H9 (cell line): ENCODE measurements around the gene EFL1. TPM values are rescaled to one million over a fixed set of nuclear protein-coding genes. Genes with fewer than 3 reads are reported as not detected.

Experiments used
- DNase-seq: peaks from one replicate; pipeline ENCODE4 v3.0.0-alpha.2; 2017
- H2AFZ ChIP-seq: one replicate; pipeline ENCODE4 v1.6.1; 2013; ENCODE audit warnings: mild to moderate bottlenecking, low read length, control low read depth, moderate library complexity
- H2AK5ac ChIP-seq: 2 replicates; pipeline ENCODE4 v1.6.1; 2013; ENCODE audit warnings: low read length, control low read depth, mixed read lengths; ENCODE audit not compliant: insufficient read length
- H2BK120ac ChIP-seq: one replicate; pipeline ENCODE4 v1.6.1; 2013; ENCODE audit warnings: low read depth, mild to moderate bottlenecking, low read length, control low read depth, inconsistent platforms; ENCODE audit not compliant: poor library complexity, severe bottlenecking
- H2BK12ac ChIP-seq: 2 replicates; pipeline ENCODE4 v1.6.1; 2013; ENCODE audit warnings: low read length, control low read depth, mixed read lengths, low read depth; ENCODE audit not compliant: insufficient read length
- H2BK15ac ChIP-seq: 2 replicates; pipeline ENCODE4 v1.6.1; 2013; ENCODE audit warnings: low read depth, low read length, control low read depth
- H2BK20ac ChIP-seq: one replicate; pipeline ENCODE4 v1.6.1; 2013; ENCODE audit warnings: low read depth, mild to moderate bottlenecking, low read length, control low read depth, inconsistent platforms; ENCODE audit not compliant: poor library complexity, severe bottlenecking
- H2BK5ac ChIP-seq: 2 replicates; pipeline ENCODE4 v1.6.1; 2013; ENCODE audit warnings: low read length, control low read depth, mixed read lengths; ENCODE audit not compliant: insufficient read length
- H3K14ac ChIP-seq: 2 replicates; pipeline ENCODE4 v1.6.1; 2013; ENCODE audit warnings: low read length, control low read depth; ENCODE audit not compliant: insufficient read depth
- H3K18ac ChIP-seq: 2 replicates; pipeline ENCODE4 v1.6.1; 2013; ENCODE audit warnings: low read depth, mild to moderate bottlenecking, mixed read lengths, low read length, control low read depth; ENCODE audit not compliant: insufficient read length
- H3K23ac ChIP-seq: 2 replicates; pipeline ENCODE4 v1.6.1; 2013; ENCODE audit warnings: low read length, control low read depth, mixed read lengths, low read depth; ENCODE audit not compliant: insufficient read length
- H3K23me2 ChIP-seq: 2 replicates; pipeline ENCODE4 v1.6.1; 2013; ENCODE audit warnings: low read depth, mild to moderate bottlenecking, mixed read lengths, low read length, control low read depth; ENCODE audit not compliant: insufficient read length, poor library complexity, severe bottlenecking
- H3K27ac ChIP-seq: 2 replicates; pipeline ENCODE4 v1.5.1; 2013; ENCODE audit warnings: low read length, control low read depth, mixed read lengths, low read depth; ENCODE audit not compliant: insufficient read length
- H3K27me3 ChIP-seq: 2 replicates; pipeline ENCODE4 v1.6.1; 2013; ENCODE audit warnings: low read length, control low read depth, inconsistent platforms; ENCODE audit not compliant: insufficient read depth
- H3K4ac ChIP-seq: 2 replicates; pipeline ENCODE4 v1.6.1; 2013; ENCODE audit warnings: low read depth, mild to moderate bottlenecking, control low read depth, inconsistent platforms, low read length, moderate library complexity
- H3K4me1 ChIP-seq: 2 replicates; pipeline ENCODE4 v1.6.1; 2013; ENCODE audit warnings: low read length, control low read depth, inconsistent platforms; ENCODE audit not compliant: insufficient read depth
- H3K4me2 ChIP-seq: 2 replicates; pipeline ENCODE4 v1.6.1; 2013; ENCODE audit warnings: low read length, control low read depth, mixed read lengths; ENCODE audit not compliant: insufficient read length, insufficient read depth
- H3K56ac ChIP-seq: 2 replicates; pipeline ENCODE4 v1.6.1; 2013; ENCODE audit warnings: low read depth, mild to moderate bottlenecking, mixed read lengths, low read length, control low read depth; ENCODE audit not compliant: insufficient read length
- H3K79me1 ChIP-seq: 2 replicates; pipeline ENCODE4 v1.6.1; 2013; ENCODE audit warnings: low read depth, mild to moderate bottlenecking, moderate library complexity, low read length, control low read depth, inconsistent platforms; ENCODE audit not compliant: insufficient read depth, poor library complexity, severe bottlenecking
- H3K79me2 ChIP-seq: 2 replicates; pipeline ENCODE4 v1.6.1; 2013; ENCODE audit warnings: low read length, control low read depth, inconsistent platforms; ENCODE audit not compliant: insufficient read depth
- H3K9ac ChIP-seq: 2 replicates; pipeline ENCODE4 v1.6.1; 2013; ENCODE audit warnings: low read length, control low read depth, mixed read lengths; ENCODE audit not compliant: insufficient read length; ENCODE audit errors: extremely low read depth
- H3K9me3 ChIP-seq: one replicate; pipeline ENCODE4 v1.6.1; 2013; ENCODE audit warnings: low read depth, low read length, inconsistent platforms; ENCODE audit not compliant: control insufficient read depth
- H3T11ph ChIP-seq: one replicate; pipeline ENCODE4 v1.6.1; 2013; ENCODE audit warnings: mild to moderate bottlenecking, low read length, control low read depth, inconsistent platforms
- H4K20me1 ChIP-seq: one replicate; pipeline ENCODE4 v1.6.1; 2013; ENCODE audit not compliant: control insufficient read depth, insufficient read length, insufficient read depth
- H4K5ac ChIP-seq: 2 replicates; pipeline ENCODE4 v1.6.1; 2013; ENCODE audit warnings: low read depth, mild to moderate bottlenecking, mixed read lengths, low read length, control low read depth; ENCODE audit not compliant: insufficient read length
- H4K8ac ChIP-seq: replicated peaks from 2 replicates; pipeline ENCODE4 v1.6.1; 2013; ENCODE audit warnings: low read length, control low read depth, mixed read lengths, low read depth; ENCODE audit not compliant: insufficient read length
- H4K91ac ChIP-seq: 2 replicates; pipeline ENCODE4 v1.6.1; 2013; ENCODE audit warnings: low read depth, mild to moderate bottlenecking, moderate library complexity, mixed read lengths, low read length, control low read depth; ENCODE audit not compliant: insufficient read length
- H3K27ac Mint-ChIP-seq, 3 experiments: 2 replicates in 2 of 3; 3 replicates in 1 of 3; pipeline ENCODE4 v1.8.0; 2020 to 2021; ENCODE audit warnings: mixed read lengths in 3 of 3, mild to moderate bottlenecking in 1 of 3, moderate library complexity in 1 of 3
- H3K27me3 Mint-ChIP-seq: 2 replicates; pipeline ENCODE4 v1.8.0; 2021; ENCODE audit warnings: low read depth, mild to moderate bottlenecking, moderate library complexity, mixed read lengths
- H3K36me3 Mint-ChIP-seq, 3 experiments: 2 replicates in 2 of 3; 3 replicates in 1 of 3; pipeline ENCODE4 v1.8.0; 2020 to 2021; ENCODE audit warnings: low read depth in 3 of 3, mixed read lengths in 3 of 3; ENCODE audit not compliant: insufficient read depth in 1 of 3
- H3K4me1 Mint-ChIP-seq, 2 experiments: 2 replicates each; pipeline ENCODE4 v1.8.0; 2020; ENCODE audit warnings: mixed read lengths in 2 of 2
- H3K4me3 Mint-ChIP-seq, 2 experiments: 2 replicates in 1 of 2; 3 replicates in 1 of 2; pipeline ENCODE4 v1.8.0; 2020 to 2021; ENCODE audit warnings: mild to moderate bottlenecking in 2 of 2, mixed read lengths in 2 of 2, moderate library complexity in 1 of 2
- H3K9me3 Mint-ChIP-seq, 2 experiments: 2 replicates in 1 of 2; 3 replicates in 1 of 2; pipeline ENCODE4 v1.8.0; 2020; ENCODE audit warnings: mild to moderate bottlenecking in 2 of 2, mixed read lengths in 2 of 2, moderate library complexity in 1 of 2
- WGBS: extraction: QIAGEN DNeasy Blood & Tissue Kit; methylation state at CpG from one replicate; pipeline ENCODE4 v1.1.7; 2013; ENCODE audit warnings: missing lambda C conversion rate, low lambda C conversion rate, mixed read lengths; ENCODE audit not compliant: insufficient read length; ENCODE audit errors: extremely low coverage; 5-methylcytosine and 5-hydroxymethylcytosine counted together
- total RNA-seq: library from RNA; stranded (reverse); gene quantifications from 2 replicates; pipeline ENCODE4 v1.2.1, GENCODE V29; 2021
- TF ChIP-seq, protein P1 (sequence below): fragments of 200-600 bp; sonication (generic); conservative IDR thresholded peaks from 3 replicates; pipeline ENCODE4 v1.8.0; 2021; ENCODE audit warnings: antibody characterized with exemption, mild to moderate bottlenecking

The EFL1 gene
- total RNA-seq, 1 experiment from 2014 or later, result 29.4 TPM

DNA sequence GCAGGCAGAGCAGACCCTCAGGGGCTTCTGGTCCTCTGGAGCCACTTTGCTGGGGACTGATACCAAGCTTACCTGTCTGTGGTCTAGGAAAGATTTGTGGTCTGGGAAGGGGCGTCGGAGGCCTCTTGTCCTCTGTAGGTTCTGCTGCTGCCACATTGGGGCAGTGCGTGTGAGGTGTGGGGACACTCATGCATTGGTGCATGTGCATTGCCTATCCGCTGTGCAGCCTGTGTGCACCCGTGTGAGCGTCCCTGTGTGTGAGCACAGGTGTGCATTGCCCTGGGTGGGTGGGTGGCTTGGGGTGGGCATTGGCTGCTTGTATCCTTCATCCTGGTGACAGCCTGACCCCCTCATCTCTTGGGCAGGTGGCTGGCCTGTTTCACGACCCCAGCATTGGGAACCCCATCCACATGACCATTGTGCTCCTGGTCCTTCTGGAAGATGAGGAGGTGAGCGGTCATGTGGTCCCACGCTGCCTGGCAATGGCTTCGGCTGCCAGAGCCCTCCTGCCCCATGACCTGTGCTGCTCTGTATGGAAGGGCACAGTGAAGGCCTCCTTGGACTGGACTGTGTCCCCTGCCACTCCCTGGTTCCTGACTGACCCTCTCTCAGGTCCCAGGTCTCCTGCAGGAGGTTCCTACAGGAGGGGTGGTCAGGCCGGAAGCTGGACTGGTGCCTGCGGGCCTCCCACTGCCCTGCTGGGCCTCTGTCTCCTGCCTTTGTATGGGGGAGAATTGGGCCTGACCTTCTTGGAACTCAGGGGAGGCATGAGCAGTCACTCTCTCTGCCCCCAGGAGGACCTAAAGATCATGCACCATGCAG lies 41.6 kb upstream of the EFL1 start:
- no peak overlapping the region for H3K56ac ChIP-seq
- no peak overlapping the region for H2BK12ac ChIP-seq
- no peaks in the 10 kb centered on the region for H3K36me3 Mint-ChIP-seq
- no peaks in the 10 kb centered on the region; the same call in 1 of the 2 replicates for H3K27me3 Mint-ChIP-seq
- TF ChIP-seq, protein P1, sequence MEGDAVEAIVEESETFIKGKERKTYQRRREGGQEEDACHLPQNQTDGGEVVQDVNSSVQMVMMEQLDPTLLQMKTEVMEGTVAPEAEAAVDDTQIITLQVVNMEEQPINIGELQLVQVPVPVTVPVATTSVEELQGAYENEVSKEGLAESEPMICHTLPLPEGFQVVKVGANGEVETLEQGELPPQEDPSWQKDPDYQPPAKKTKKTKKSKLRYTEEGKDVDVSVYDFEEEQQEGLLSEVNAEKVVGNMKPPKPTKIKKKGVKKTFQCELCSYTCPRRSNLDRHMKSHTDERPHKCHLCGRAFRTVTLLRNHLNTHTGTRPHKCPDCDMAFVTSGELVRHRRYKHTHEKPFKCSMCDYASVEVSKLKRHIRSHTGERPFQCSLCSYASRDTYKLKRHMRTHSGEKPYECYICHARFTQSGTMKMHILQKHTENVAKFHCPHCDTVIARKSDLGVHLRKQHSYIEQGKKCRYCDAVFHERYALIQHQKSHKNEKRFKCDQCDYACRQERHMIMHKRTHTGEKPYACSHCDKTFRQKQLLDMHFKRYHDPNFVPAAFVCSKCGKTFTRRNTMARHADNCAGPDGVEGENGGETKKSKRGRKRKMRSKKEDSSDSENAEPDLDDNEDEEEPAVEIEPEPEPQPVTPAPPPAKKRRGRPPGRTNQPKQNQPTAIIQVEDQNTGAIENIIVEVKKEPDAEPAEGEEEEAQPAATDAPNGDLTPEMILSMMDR, result no peak
- H2BK20ac ChIP-seq, result no peak overlapping the region
- no peaks in the 10 kb centered on the region for H3K79me1 ChIP-seq
- WGBS, result no CpG with 5 or more reads among the region's 12 CpGs
- H3T11ph ChIP-seq, result no peak overlapping the region
- H3K4me1 Mint-ChIP-seq, result no peaks in the 10 kb centered on the region
- H4K5ac ChIP-seq, result no peak overlapping the region
- H3K4me3 Mint-ChIP-seq, result no peak overlapping the region
- H3K4me2 ChIP-seq, result no peak overlapping the region
- no peak overlapping the region for H2BK15ac ChIP-seq
- no peak overlapping the region for H3K14ac ChIP-seq
- H3K27ac Mint-ChIP-seq, result 0 out of 7 replicates have a peak overlapping the region, but pooled peaks of 1 of the 3 experiments have one; percentile 52
- no peak overlapping the region for H2BK5ac ChIP-seq
- H2BK120ac ChIP-seq, result no peak overlapping the region
- H3K9me3 ChIP-seq, result no peaks in the 10 kb centered on the region
- no peak overlapping the region for H3K9ac ChIP-seq
- no peaks in the 10 kb centered on the region; a peak in 1 of 5 replicates for H3K9me3 Mint-ChIP-seq
- H2AK5ac ChIP-seq, result no peak overlapping the region
- H3K4me1 ChIP-seq, result no peaks in the 10 kb centered on the region
- H3K79me2 ChIP-seq, result no peaks in the 10 kb centered on the region
- no peak overlapping the region for H4K91ac ChIP-seq
- no peak overlapping the region for H2AFZ ChIP-seq
- DNase-seq, result no peak
- no peak overlapping the region for H3K4ac ChIP-seq
- H3K23ac ChIP-seq, result no peak overlapping the region
- H4K8ac ChIP-seq, result no peak overlapping the region
- H3K18ac ChIP-seq, result no peak overlapping the region
- no peaks in the 10 kb centered on the region for H4K20me1 ChIP-seq
- no peaks in the 10 kb centered on the region for H3K23me2 ChIP-seq
- H3K27me3 ChIP-seq, result no peaks in the 10 kb centered on the region
- H3K27ac ChIP-seq, result no peak overlapping the region
